Mesenchymal stem cell (in vitro differentiated cells and primary cell): ENCODE measurements around the gene IKBKE.

ENCODE experiments used
- DNase-seq: peaks from one replicate; pipeline ENCODE4 v3.0.0-alpha.2; 2013
- H2AFZ ChIP-seq: one replicate; pipeline ENCODE4 v1.6.1; 2013; ENCODE audit warnings: low read depth, mild to moderate bottlenecking, control low read depth, inconsistent platforms, low read length, moderate library complexity
- H2AK5ac ChIP-seq: 2 replicates; pipeline ENCODE4 v1.6.1; 2013; ENCODE audit warnings: low read length, moderate library complexity, mild to moderate bottlenecking, inconsistent platforms; ENCODE audit not compliant: severe bottlenecking
- H2BK120ac ChIP-seq: one replicate; pipeline ENCODE4 v1.6.1; 2013; ENCODE audit warnings: low read depth, mild to moderate bottlenecking, inconsistent platforms, low read length, moderate library complexity
- H2BK12ac ChIP-seq, 2 experiments: one replicate each; pipeline ENCODE4 v1.6.1; 2013; ENCODE audit warnings: inconsistent platforms in 2 of 2, low read length in 2 of 2, mild to moderate bottlenecking in 2 of 2, moderate library complexity in 2 of 2, control low read depth in 1 of 2
- H2BK15ac ChIP-seq: one replicate; pipeline ENCODE4 v1.6.1; 2013; ENCODE audit warnings: mild to moderate bottlenecking, low read depth, inconsistent platforms; ENCODE audit not compliant: poor library complexity, severe bottlenecking
- H2BK5ac ChIP-seq: 2 replicates; pipeline ENCODE4 v1.6.1; 2013; ENCODE audit warnings: low read depth, mild to moderate bottlenecking, low read length, control low read depth, inconsistent platforms; ENCODE audit not compliant: poor library complexity, severe bottlenecking
- H3K14ac ChIP-seq, 2 experiments: one replicate each; pipeline ENCODE4 v1.6.1; 2013; ENCODE audit warnings: inconsistent platforms in 2 of 2, low read length in 2 of 2, control low read depth in 1 of 2, mild to moderate bottlenecking in 1 of 2, moderate library complexity in 1 of 2
- H3K18ac ChIP-seq, 2 experiments: one replicate each; pipeline ENCODE4 v1.6.1; 2013; ENCODE audit warnings: inconsistent platforms in 2 of 2, low read length in 2 of 2, control low read depth in 1 of 2, low read depth in 1 of 2, mild to moderate bottlenecking in 1 of 2
- H3K23ac ChIP-seq, 2 experiments: one replicate each; pipeline ENCODE4 v1.6.1; 2013; ENCODE audit warnings: inconsistent platforms in 2 of 2, low read length in 2 of 2, mild to moderate bottlenecking in 2 of 2, moderate library complexity in 2 of 2, control low read depth in 1 of 2
- H3K27ac ChIP-seq: 2 replicates; pipeline ENCODE4 v1.5.1; 2013; ENCODE audit warnings: mild to moderate bottlenecking, moderate library complexity, low read length, control low read depth, inconsistent platforms; ENCODE audit not compliant: poor library complexity, severe bottlenecking
- H3K27me3 ChIP-seq, 2 experiments: 2 replicates each; pipeline versions ENCODE4 v1.6.1 to v1.7.0; 2013; ENCODE audit warnings: low read length in 2 of 2, mild to moderate bottlenecking in 2 of 2, moderate library complexity in 2 of 2, control low read depth in 1 of 2, inconsistent platforms in 1 of 2; ENCODE audit not compliant: control insufficient read depth in 1 of 2, insufficient read depth in 1 of 2
- H3K36me3 ChIP-seq, 2 experiments: 2 replicates each; pipeline versions ENCODE4 v1.6.1 to v1.7.0; 2013; ENCODE audit warnings: low read length in 2 of 2, control low read depth in 1 of 2, inconsistent platforms in 1 of 2, low read depth in 1 of 2, mild to moderate bottlenecking in 1 of 2; ENCODE audit not compliant: insufficient read depth in 2 of 2, control insufficient read depth in 1 of 2
- H3K4ac ChIP-seq, 2 experiments: one replicate each; pipeline ENCODE4 v1.6.1; 2013; ENCODE audit warnings: inconsistent platforms in 2 of 2, low read length in 2 of 2, mild to moderate bottlenecking in 2 of 2, moderate library complexity in 2 of 2, control low read depth in 1 of 2, low read depth in 1 of 2
- H3K4me1 ChIP-seq: 2 replicates; pipeline ENCODE4 v1.6.1; 2013; ENCODE audit warnings: low read depth, low read length, control low read depth; ENCODE audit not compliant: control insufficient read depth, insufficient read depth
- H3K4me2 ChIP-seq: 2 replicates; pipeline ENCODE4 v1.6.1; 2013; ENCODE audit warnings: low read length, mild to moderate bottlenecking, inconsistent platforms; ENCODE audit not compliant: poor library complexity, severe bottlenecking
- H3K4me3 ChIP-seq, 2 experiments: 2 replicates each; pipeline versions ENCODE4 v1.5.1 to v1.7.0; 2013; ENCODE audit warnings: low read length in 2 of 2, mild to moderate bottlenecking in 2 of 2, control low read depth in 1 of 2, low read depth in 1 of 2; ENCODE audit not compliant: insufficient read depth in 1 of 2
- H3K79me1 ChIP-seq: replicated peaks from 2 replicates; pipeline ENCODE4 v1.6.1; 2013; ENCODE audit warnings: mild to moderate bottlenecking, control low read depth, low read length, inconsistent platforms; ENCODE audit not compliant: poor library complexity, severe bottlenecking
- H3K9ac ChIP-seq: 2 replicates; pipeline ENCODE4 v1.7.0; 2013; ENCODE audit warnings: mild to moderate bottlenecking, low read length, moderate library complexity
- H3K9me3 ChIP-seq: 2 replicates; pipeline ENCODE4 v1.7.0; 2013; ENCODE audit warnings: mild to moderate bottlenecking, low read length; ENCODE audit not compliant: control insufficient read depth
- H4K8ac ChIP-seq: one replicate; pipeline ENCODE4 v1.6.1; 2013; ENCODE audit warnings: inconsistent platforms, mild to moderate bottlenecking, low read length, moderate library complexity
- H4K91ac ChIP-seq: one replicate; pipeline ENCODE4 v1.6.1; 2013; ENCODE audit warnings: mild to moderate bottlenecking, low read length, inconsistent platforms
- WGBS: methylation state at CpG from one replicate; pipeline ENCODE4 v1.1.7; 2013; ENCODE audit warnings: mixed read lengths; 5-methylcytosine and 5-hydroxymethylcytosine counted together

The IKBKE gene

DNA sequence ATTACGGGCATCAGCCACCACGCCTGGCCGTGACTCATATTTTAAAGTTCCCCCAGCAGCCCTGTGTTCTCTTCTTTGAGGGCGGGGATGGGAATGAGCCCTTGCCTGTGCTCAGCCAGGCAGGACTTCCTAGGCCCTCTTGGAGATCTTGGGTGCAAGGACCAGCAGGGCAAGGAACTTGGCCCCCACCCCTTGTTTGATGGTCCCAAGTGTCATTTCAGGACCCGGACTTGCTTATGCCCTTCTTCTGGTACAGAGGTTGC, 46.4 kb downstream of the IKBKE start:
- Histone ChIP-seq H3K9ac (no peak overlapping the region), H2AFZ (no peak overlapping the region), H3K27ac (no peak overlapping the region), H2BK15ac (no peak overlapping the region), H2BK120ac (no peak overlapping the region), H3K36me3 (no peaks in the 10 kb centered on the region), H3K4ac (no peak overlapping the region), H3K18ac (no peak overlapping the region), H3K14ac (no peak overlapping the region), H3K4me2 (no peak overlapping the region), H3K4me3 (no peak overlapping the region), H2AK5ac (no peak overlapping the region), H3K23ac (no peak overlapping the region), H2BK12ac (no peak overlapping the region), H3K79me1 (no peaks in the 10 kb centered on the region), H2BK5ac (no peak overlapping the region), H3K27me3 (peaks cover 0 to 72% of the 10 kb centered on the region in 2 experiments), H4K91ac (no peak overlapping the region), H3K9me3 (no peaks in the 10 kb centered on the region), H3K4me1 (peaks cover 8% of the 10 kb centered on the region), H4K8ac (no peak overlapping the region)
- no peak for DNase-seq
- WGBS, result 71% methylated on average over 5 of the region's 5 CpGs

GRCh38 chr1:206517784-206518183, 47.5 kb downstream of the IKBKE start:
- no peak overlapping the region for H3K18ac ChIP-seq
- H3K36me3 ChIP-seq, result no peaks in the 10 kb centered on the region
- no peak overlapping the region for H4K91ac ChIP-seq
- no peak overlapping the region for H3K23ac ChIP-seq
- 80% methylated on average over 8 of the region's 8 CpGs for WGBS
- H3K79me1 ChIP-seq, result no peaks in the 10 kb centered on the region
- H2BK5ac ChIP-seq, result no peak overlapping the region
- no peak overlapping the region for H2AFZ ChIP-seq
- H3K9me3 ChIP-seq, result no peaks in the 10 kb centered on the region
- peaks cover 0 to 62% of the 10 kb centered on the region in 2 experiments for H3K27me3 ChIP-seq
- no peak overlapping the region for H3K9ac ChIP-seq
- peaks cover 8% of the 10 kb centered on the region for H3K4me1 ChIP-seq
- H2BK120ac ChIP-seq, result no peak overlapping the region
- no peak overlapping the region for H2AK5ac ChIP-seq
- no peak overlapping the region for H3K4me3 ChIP-seq
- no peak overlapping the region for H2BK12ac ChIP-seq
- no peak overlapping the region for H4K8ac ChIP-seq
- H3K4me2 ChIP-seq, result no peak overlapping the region
- DNase-seq, result no peak
- H3K27ac ChIP-seq, result no peak overlapping the region
- no peak overlapping the region for H3K4ac ChIP-seq
- no peak overlapping the region for H3K14ac ChIP-seq
- no peak overlapping the region for H2BK15ac ChIP-seq

GRCh38 chr1:206518206-206518605, 47.9 kb downstream of the IKBKE start:
- Histone ChIP-seq H3K27ac (no peak overlapping the region), H3K23ac (no peak overlapping the region), H2BK15ac (no peak overlapping the region), H3K4ac (no peak overlapping the region), H3K27me3 (peaks cover 0 to 61% of the 10 kb centered on the region in 2 experiments), H3K14ac (no peak overlapping the region), H4K91ac (no peak overlapping the region), H3K4me2 (no peak overlapping the region), H4K8ac (no peak overlapping the region), H2AFZ (no peak overlapping the region), H3K9me3 (no peaks in the 10 kb centered on the region), H3K18ac (no peak overlapping the region), H3K36me3 (no peaks in the 10 kb centered on the region), H3K4me1 (peaks cover 7% of the 10 kb centered on the region), H2BK5ac (no peak overlapping the region), H2AK5ac (no peak overlapping the region), H2BK12ac (no peak overlapping the region), H3K4me3 (no peak overlapping the region), H3K9ac (no peak overlapping the region), H3K79me1 (no peaks in the 10 kb centered on the region), H2BK120ac (no peak overlapping the region)
- no peak for DNase-seq
- 87% methylated on average over 18 of the region's 18 CpGs for WGBS

- 81% methylated on average over 6 of the region's 6 CpGs for WGBS
- no peak overlapping the region for H3K23ac ChIP-seq
Observed at GRCh38 chr1:206518743-206519142, 48.5 kb downstream of the IKBKE start.

More at GRCh38 chr1:206518743-206519142, 48.5 kb downstream of the IKBKE start:
- H3K27me3 ChIP-seq, result peaks cover 0 to 58% of the 10 kb centered on the region in 2 experiments
- no peaks in the 10 kb centered on the region for H3K9me3 ChIP-seq
- no peak overlapping the region for H3K9ac ChIP-seq
- H3K14ac ChIP-seq, result no peak overlapping the region
- H2AFZ ChIP-seq, result no peak overlapping the region
- no peak overlapping the region for H2BK12ac ChIP-seq
- H2BK15ac ChIP-seq, result no peak overlapping the region
- DNase-seq, result no peak
- H3K18ac ChIP-seq, result no peak overlapping the region
- no peak overlapping the region for H4K8ac ChIP-seq
- H3K4me2 ChIP-seq, result no peak overlapping the region
- H3K79me1 ChIP-seq, result no peaks in the 10 kb centered on the region
- H3K27ac ChIP-seq, result no peak overlapping the region
- no peak overlapping the region for H4K91ac ChIP-seq
- peaks cover 2% of the 10 kb centered on the region for H3K4me1 ChIP-seq
- no peaks in the 10 kb centered on the region for H3K36me3 ChIP-seq
- H2BK5ac ChIP-seq, result no peak overlapping the region
- no peak overlapping the region for H3K4ac ChIP-seq
- no peak overlapping the region for H2AK5ac ChIP-seq
- H3K4me3 ChIP-seq, result no peak overlapping the region
- no peak overlapping the region for H2BK120ac ChIP-seq
